ENCODE data around the gene FA2H.
"Not testable (repeated sequence)": the region's sequence is repeated elsewhere in the genome, so short reads cannot be mapped to it uniquely, and the experiment has no call there.

The FA2H gene, protein sequence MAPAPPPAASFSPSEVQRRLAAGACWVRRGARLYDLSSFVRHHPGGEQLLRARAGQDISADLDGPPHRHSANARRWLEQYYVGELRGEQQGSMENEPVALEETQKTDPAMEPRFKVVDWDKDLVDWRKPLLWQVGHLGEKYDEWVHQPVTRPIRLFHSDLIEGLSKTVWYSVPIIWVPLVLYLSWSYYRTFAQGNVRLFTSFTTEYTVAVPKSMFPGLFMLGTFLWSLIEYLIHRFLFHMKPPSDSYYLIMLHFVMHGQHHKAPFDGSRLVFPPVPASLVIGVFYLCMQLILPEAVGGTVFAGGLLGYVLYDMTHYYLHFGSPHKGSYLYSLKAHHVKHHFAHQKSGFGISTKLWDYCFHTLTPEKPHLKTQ
- total RNA-seq = 0 to 0.18 (median 0) reads per million in 4 experiments

DNA sequence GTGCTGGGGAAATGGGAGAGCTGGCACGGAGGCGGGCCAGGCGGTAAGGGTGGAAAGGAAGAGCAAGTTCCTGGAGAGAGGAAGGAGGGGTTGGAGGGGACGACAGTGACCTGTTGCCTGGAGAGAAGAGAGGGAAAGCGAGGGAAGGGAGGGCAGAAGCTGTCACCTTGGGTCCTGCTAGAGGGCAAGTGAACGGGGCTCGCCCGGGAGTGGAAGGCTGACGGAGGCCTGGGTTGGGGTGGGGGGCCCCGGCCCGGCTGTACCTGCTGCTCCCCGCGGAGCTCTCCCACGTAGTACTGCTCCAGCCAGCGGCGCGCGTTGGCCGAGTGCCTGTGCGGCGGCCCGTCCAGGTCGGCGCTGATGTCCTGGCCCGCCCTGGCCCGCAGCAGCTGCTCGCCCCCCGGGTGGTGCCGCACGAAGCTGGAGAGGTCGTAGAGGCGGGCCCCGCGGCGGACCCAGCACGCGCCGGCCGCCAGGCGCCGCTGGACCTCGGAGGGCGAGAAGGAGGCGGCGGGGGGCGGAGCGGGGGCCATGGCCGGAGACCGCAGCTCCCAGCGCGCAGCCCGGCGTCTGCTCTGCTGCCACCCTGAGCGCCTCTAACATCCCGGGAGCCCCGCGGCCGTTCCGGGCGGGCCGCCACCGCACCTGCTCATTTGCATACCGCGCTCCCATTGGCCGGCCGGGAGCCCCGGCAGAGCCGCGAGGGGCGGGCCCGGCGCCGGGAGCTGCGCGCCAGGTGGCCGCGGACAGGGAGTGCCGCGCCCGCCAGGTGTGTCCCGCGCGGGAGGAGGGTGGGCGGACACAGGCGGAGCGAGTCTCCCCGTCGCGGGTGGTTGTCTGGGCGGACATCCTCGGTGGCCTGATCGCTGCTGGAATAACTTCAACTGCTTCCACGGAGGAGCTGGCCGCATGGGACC is at the start of gene FA2H:
FA2H (minus strand) TSS at position 598 of the 917 bp plus-strand sequence; CDS start at position 533, 65 bp downstream.
- peak; percentile 38 for DNase-seq

DNA sequence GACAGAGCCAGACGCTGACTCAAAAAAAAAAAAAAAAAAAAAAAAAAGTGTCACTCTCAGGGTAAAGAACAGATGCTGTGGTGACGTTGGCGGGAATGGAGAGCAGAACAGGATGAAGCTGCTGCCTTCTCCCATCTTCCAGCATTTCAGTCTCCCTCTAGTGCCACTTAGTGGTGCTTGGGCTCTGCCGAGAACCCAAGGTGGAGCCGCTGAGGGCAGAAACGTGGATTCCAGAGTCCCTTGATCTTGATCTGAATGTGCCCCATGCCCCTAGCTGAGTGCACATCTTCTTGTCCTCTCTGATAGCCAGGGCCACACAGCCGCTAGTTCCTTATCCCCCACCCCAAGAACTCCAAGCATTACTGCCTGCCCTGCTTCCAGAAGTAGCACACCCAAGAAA is 43.2 kb upstream of the FA2H start:
- DNase-seq = no peak

DNA sequence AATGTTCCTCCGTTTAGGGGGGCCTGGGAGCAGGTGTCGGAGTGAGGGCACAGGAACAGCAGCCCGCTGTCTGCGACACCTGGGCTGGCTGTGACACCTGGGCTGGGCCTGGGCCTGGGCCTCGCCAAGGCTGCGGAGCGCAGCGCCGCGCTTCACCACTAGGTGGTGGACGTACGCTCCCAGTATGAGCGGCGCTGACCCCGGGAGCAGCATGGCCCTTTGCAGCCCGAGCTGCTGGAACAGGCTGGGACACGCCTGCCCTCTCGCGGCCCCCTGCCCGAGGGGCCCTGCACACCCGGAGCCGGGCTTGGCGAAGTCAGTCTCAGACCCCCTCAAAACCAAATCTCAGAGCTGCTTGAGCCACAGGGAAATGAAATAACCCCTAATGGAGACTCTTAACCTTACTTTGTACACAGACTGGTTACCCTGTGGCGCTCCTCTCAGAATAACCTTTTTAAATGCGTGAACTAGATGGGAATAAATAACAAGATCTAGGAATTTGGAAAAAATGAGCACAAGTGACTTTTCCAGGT is 38.6 kb upstream of the FA2H start:
- peak; percentile 46 for DNase-seq

DNA sequence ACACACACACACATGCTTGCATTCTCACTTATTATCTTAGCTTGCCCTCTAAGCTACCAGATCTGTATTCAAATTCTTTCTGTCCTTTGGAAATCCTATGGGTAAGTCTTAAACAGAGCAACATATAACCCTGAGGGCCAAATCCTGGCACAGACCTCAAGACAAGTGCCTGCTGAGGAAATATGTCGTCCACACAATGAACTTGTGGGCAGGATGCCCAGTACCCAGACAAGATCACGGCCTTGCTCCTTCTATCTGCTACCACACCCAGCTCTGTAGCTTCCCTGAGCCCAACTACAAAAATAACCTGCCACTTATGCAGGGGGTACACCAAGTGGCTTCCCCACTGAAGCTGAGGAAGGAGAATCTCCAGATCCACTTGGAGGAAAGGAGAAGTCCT is 37.3 kb upstream of the FA2H start:
- no peak for DNase-seq

DNA sequence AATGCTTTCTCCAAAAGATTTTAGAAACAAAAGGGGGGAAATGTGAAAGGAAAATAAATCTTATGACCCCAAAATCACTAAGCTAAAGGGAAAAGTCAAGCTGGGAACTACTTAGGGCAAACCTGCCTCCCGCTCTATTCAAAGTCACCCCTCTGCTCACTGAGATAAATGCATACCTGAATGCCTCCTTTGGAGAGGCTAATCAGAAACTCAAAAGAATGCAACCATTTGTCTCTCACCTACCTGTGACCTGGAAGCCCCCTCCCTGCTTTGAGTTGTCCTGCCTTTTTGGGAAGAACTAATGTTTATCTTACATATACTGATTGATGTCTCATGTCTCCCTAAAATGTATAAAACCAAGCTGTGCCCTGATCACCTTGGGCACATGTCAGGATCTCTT is 36.6 kb upstream of the FA2H start:
- DNase-seq = not testable (repeated sequence)

DNA sequence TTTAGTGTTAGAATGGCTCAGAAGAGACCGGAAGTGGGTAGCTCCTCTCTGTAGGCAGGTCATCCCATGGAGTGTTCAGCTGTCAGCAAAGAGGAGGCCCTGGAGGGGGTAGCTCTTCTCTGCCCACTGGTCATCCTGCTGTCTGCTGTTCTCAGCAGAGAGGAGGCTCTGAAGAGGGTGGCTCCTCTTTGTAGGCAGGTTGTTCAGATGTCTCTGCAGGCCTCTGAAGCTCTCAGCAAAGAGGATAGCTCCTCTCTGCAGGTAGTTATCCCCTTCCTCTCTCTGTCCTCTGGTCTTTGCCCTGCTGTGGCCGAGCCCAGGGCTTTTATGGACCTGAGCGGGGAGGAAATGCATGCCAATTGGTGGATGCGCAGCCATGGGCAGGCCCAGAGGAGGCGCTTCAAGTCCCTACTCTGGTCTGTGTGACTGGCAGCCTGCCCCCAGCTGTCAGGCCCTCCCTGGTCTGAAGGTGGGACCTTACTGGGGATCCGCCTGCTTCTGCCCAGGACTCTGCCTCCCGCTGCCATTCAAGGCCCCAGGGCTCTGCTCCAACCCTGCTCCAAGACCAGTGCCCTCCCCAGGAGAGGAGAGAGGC is 32.5 kb upstream of the FA2H start:
- DNase-seq = no peak

DNA sequence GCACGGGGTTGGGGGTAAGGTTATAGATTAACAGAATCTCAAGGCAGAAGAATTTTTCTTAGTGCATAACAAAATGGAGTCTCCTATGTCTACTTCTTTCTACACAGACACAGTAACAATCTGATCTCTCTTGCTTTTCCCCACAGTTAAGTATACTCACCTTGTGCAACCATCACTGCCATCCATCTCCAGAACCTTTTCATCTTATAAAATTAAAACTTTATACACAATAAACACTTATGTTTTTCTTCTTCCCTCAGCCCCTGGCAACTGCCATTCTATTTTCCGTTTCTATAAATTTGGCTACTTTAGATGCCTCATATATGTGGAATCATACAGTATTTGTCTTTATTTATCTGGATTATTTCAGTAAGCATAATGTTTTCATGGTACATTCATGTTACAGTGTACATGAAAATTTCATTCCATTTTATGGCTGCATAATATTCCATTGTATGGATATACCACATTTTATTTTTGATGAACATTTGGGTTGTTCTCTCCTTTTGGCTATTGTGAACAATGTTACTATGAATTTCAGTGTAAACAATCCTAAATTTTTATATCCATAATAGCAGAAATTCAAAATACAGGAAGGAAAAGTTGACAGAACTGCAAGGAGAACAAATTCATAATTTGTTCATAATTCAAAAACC is 25.7 kb upstream of the FA2H start:
- DNase-seq = no peak

DNA sequence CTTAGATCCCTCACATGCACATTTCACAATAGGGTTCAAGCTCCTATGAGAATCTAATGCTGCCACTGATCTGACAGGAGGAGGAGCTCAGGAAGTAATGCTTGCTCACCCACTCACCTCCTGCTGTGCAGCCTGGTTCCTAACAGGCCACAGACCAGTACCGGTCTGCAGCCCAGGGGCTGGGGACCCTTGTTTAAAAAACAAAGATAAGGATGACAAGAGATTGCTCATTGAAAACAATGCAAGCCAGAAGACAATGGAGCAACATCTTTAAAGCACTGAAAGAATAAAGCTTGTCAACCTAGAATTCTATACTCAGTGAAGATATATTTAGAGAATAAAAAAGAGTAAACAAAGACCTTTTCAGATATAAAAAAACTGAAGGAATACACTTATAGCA is 22.8 kb upstream of the FA2H start:
- no peak for DNase-seq

DNA sequence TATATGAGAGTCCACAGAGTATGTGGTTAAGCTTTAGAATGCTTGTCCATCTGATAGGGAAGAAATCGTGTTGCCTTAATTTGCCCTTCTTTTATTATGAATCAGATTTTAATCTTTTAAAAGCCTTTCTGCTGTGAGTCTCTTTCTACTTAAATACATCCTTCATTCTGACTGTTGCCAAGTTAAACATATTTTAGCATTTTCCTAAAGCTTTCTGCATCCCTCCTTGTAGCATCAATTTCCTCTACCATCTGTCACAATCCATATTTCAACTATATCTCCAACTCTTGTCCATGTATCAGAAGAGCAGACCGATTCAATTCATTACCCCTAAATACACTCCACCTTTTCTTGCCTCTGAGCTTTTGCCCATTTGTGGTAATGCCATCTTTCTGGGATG is 20.5 kb upstream of the FA2H start:
- DNase-seq = no peak

DNA sequence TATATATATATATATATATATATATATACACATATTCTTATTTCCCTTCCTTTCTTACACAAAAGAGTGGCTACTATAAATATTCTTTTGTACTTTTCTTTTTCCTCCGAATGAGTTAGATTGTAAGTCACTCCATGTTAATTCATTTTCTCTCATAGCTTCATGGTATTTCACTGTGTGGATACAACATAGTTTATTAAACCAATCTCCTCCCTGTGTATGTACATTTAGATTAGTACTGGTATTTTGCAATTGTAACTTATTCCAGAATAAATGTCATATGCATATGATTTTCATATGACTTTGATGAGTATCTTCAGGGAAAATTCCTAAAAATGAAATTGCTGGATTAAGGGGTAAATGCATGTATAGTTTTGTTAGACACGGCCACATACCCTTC is 20.0 kb upstream of the FA2H start:
- no peak for DNase-seq

DNA sequence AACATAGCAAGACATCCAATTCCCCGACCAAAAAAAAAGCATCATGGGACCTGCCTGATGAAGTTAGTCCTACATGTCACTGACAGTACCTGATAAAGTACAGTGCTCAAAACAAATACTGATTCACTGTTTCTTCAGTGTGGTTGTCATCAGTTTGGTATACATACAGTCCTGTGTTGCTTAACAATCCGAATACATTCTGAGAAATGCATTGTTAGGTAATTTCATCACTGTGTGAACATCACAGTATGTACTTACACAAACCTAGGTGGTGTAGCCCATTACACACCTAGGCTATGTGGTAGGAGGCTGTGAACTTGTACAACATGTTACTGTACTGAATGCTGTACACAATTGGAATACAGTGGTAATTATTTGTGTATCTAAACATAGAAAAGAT is 19.0 kb upstream of the FA2H start:
- DNase-seq = no peak

DNA sequence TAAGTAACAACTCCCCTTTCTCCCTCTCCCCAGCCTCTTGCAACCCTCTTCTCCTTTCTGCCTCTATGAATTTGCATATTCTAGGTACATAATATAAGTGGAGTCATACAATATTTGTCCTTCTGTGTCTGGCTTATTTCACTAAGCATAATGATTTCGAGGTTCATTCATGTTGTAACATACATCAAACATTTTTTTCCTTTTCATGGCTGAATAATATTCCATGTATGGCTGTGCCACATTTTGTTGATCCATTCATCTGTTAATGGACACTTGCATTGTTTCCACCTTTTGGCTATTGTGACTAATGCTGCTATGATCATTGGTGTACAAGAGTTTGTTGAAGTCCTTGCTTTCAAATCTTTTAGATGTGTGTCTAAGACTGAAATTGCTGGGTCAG is 17.6 kb upstream of the FA2H start:
- DNase-seq = no peak

DNA sequence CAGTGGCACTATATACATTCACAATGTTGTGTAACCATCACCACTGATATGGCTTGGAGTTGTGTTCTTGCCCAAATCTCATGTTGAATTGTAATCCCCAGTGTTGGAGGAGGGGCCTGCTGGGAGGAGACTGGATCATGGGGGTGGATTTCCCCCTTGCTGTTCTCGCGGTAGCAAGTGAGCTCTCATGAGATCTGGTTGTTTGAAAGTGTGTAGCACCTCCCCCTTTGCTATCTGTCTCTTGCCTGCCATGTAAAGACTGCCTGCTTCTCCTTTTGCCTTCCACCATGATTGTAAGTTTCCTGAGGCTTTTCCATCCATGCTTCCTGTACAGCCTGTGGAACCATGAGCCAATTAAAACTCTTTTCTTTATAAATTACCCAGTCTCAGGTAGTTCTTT is 17.1 kb upstream of the FA2H start:
- DNase-seq = not testable (repeated sequence)

DNA sequence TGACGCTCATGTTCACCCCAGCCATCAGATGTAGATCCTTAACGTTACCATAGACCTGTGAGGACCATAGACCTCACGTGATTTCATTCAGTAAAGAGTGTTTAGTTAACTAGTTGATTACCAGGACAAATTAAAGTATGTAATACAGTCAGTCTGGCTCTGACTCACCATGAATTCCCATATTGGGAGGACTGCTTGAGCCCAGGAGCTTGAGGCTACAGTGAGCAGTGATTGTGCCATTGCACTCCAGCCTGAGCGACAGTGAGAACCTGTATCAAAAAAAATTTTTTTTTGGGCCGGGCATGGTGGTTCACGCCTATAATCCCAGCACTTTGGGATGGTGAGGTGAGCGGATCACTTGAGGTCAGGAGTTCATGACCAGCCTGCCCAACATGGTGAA is 13.5 kb upstream of the FA2H start:
- no peak for DNase-seq

DNA sequence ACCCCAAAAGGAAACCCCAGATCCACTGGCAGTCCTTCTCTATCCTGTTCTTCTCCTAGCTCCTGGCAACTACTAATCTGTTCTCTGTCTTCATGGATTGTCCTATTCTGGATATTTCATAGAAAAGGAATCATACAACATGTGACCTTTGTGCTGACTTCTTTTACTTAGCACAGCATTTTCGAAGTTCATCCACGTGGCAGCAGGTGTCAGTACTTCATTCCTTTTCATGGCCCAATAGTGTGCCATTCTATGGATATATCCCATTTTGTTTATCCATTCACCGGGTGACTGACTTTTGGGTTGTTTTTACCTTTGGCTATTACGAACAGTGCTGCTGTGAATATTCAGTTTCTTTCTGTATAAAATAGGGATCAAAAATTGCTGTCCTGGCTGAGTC is 10.4 kb upstream of the FA2H start:
- no peak for DNase-seq

DNA sequence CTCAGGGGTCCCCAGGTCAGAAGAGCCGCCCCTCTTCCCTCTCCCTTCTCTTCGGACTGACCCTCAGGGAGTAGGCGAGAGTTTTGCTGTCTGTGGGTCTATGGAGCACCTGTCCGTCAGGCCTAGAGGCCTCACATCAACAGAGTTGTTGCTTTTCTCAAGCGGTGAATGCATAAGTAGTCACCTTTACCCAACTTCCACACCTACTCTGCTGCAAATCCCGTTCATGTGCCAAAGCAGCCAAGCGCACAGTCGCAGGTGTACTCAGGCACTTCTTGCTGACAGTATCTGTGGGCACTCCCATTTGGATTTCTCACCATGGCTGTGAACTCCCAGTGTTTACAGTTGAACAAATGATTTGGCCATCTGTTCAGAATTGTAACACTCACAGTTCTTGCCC is 4.0 kb upstream of the FA2H start:
- no peak for DNase-seq

DNA sequence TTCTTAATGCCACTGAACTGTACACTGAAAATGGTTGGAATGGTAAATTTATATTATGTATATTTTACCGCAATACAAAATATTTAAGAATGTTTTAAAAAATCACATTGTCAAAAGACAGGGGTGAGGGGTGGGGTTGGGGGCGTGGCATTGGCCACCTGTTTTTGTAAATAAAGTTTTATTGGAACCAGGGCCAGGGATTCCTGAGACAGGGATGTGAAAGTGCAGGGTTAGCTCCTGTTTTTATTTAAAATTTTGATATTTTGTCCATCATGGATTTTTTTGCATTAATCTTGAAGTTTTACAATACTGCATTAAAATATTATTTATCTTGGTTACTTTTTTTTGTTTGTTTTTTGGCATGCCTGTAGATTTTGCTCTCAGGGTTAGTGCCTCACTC is 2.3 kb upstream of the FA2H start:
- no peak for DNase-seq

DNA sequence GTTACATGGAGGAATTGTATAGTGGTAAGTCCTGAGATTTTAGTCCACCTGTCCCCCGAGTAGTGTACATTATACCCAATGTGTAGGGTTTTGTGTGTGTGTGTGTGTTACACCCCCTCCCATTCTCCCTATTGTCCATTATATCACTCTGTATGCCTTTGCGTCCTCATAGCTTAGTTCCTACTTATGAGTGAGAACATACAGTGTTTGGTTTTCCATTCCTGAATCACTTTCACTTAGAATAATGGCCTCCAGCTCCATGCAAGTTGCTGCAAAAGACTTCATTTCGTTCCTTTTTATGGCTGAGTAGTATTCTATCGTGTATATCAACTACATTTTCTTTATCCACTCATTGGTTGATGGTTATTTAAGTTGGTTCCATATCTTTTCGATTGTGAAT is 635 bp upstream of the FA2H start:
- DNase-seq = no peak

DNA sequence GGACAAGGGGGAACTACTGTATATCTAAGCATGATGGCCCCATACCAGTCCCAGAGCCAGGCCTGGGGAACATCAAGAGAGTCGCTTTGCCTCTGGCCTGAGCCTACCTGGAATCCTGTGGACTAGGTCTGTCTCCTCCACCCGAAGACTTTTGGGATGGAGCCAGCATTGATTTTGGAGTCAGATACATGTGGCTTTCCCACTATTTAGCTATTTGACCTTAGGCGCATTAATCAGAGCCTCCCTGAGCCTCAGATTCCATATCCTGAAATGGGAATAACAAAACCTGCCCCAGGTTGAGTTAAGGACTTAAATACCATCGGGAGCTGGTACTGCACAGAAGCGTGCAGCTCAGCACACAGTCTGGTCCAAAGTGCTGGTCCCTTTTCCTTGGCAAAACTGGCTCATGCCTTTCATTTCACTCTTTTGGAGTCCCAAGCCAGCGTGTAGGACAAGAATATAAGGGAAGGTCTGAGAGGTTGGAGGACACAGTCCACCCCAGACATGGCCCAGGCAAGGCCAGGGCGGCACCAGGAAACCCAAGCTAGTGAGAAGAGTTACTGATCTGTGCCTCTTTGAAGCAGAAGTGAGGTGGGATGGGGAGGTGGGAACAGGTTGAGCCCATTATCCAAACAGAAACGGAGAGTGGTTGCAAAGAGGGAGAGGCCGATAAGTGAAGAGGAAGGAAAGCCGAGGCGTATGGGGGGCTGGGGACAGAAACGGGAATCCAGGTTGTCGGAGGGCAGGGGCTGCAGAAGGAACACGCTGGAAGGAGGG is 986 bp downstream of the FA2H start:
- no peak for DNase-seq

DNA sequence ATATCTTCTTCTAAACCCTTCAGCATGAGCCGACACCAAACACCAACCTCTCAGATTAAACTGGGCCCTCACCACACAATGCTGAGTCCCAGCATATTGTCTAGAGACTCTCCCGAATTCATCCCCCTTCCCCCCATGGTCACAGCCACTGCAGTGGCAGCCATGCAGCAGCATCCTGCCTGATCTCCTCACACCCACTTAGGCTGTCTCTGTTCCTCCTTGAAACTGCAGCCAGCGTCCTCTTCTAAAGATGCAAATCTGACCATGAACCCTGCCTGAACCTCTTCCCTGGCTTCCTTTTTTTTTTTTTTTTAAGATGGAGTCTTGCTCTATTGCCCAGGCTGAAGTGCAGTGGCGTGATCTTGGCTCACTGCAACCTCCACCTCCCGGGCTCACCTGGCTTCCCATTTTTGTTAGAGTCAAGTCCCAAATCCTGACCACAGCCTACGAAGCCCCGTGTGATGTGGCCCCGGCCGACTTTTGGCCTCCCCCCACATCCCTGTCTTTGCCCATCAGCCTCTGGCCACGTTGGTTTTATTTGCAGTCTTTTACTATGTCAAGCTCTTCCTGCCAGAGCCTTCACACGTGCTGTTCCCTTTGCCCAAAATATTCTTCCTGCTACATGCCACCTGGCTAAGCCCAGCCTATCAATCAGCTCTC is 2.8 kb downstream of the FA2H start:
- no peak for DNase-seq

DNA sequence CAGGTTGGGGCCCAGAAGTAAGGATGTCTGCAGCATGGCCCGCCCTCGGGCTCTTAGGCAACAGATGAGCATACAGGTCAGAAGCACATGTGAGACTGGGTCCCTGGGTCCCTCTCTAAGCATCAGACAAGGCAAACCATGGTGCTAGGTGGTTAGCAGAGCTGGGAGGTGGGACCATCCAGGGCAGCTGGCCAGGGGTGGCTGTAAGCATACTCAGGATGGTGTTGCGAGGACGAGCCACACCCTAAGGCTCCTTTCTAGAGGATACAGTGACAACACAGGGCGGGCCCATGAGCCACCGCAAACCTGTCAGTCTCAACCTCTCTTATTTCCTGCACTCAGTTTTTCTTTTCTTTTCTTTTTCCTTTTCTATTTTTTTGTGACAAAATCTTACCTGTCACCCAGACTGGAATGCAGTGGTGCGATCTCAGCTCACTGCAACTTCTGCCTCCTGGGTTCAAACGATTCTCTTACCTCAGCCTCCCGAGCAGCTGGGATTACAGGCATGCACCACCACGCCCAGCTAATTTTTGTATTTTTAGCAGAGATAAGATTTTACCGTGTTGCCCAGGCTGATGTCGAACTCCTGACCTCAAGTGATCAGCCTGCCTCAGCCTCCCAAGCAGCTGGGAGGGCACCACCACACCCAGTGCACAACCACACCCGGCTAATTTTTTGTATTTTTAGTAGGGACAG is 3.6 kb downstream of the FA2H start:
- no peak for DNase-seq
